Activated CD4-positive, alpha-beta memory T cell treated with anti-CD3 and anti-CD28 coated beads, Interleukin-2, amount 10 ng/mL, durations not matched to agents 7 days and 5 days (primary cell): ENCODE results near the gene GDPD4. TPM values are rescaled to one million over a fixed set of nuclear protein-coding genes. Genes with fewer than 3 reads are reported as not detected.
"Not testable (repeated sequence)": the region's sequence is repeated elsewhere in the genome, so short reads cannot be mapped to it uniquely, and the experiment has no call there.

Source experiments
- CTCF ChIA-PET: fragments of 350-600 bp; sonication (Branson Sonifier 250); formaldehyde crosslinking; loops from one replicate; lab custom pipeline; 2021; ENCODE audit warnings: antibody characterized with exemption, inconsistent platforms; lab: Charles Lee
- POLR2A ChIA-PET: fragments of 350-600 bp; sonication (Branson Sonifier 250); formaldehyde crosslinking; loops from one replicate; lab custom pipeline; 2021; ENCODE audit warnings: antibody characterized with exemption; lab: Charles Lee
- DNase-seq: peaks from one replicate; pipeline ENCODE4 v3.0.0-alpha.2; 2020
- H3K27ac Mint-ChIP-seq: one replicate; pipeline ENCODE4 v1.8.0; 2021; ENCODE audit warnings: mild to moderate bottlenecking, mixed read lengths
- H3K27me3 Mint-ChIP-seq: one replicate; pipeline ENCODE4 v1.8.0; 2021; ENCODE audit warnings: mixed read lengths
- H3K36me3 Mint-ChIP-seq: one replicate; pipeline ENCODE4 v1.8.0; 2021; ENCODE audit warnings: low read depth, mixed read lengths
- H3K4me1 Mint-ChIP-seq: one replicate; pipeline ENCODE4 v1.8.0; 2021; ENCODE audit warnings: mixed read lengths
- H3K4me3 Mint-ChIP-seq: one replicate; pipeline ENCODE4 v1.8.0; 2021; ENCODE audit warnings: mild to moderate bottlenecking, mixed read lengths
- H3K9me3 Mint-ChIP-seq: one replicate; pipeline ENCODE4 v1.8.0; 2021; ENCODE audit warnings: mixed read lengths
- total RNA-seq, 2 experiments: library from RNA; stranded (reverse); gene quantifications; one replicate each; pipeline ENCODE4 v1.2.3, GENCODE V29; 2021

GDPD4 gene
- total RNA-seq, 2 experiments from 2014 or later: not detected

DNA sequence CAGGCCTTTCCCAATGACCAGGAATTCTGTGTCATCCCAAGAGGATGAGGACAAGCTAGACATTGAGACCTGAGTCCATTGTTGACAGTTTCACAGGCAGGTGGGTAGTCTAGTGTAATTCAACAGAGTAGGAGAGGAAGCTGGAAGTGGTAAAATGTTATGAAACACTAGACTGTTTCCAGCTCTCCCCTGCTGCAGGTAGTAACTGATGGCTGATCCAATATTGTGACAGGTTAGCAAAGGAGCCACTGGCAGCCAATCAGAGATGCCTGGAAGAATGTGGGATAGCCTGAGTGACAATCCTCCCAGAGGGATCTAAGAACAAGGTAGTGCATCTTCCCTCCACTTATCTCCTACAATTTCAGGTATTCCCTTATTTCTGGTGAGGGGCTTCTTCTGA lies 10.6 kb upstream of the GDPD4 start:
- no peaks in the 10 kb centered on the region for H3K9me3 Mint-ChIP-seq
- CTCF ChIA-PET: no interaction called here
- H3K4me1 Mint-ChIP-seq: no peaks in the 10 kb centered on the region
- DNase-seq: no peak
- POLR2A ChIA-PET: no interaction called here
- H3K4me3 Mint-ChIP-seq: no peak overlapping the region
- H3K27me3 Mint-ChIP-seq: peaks cover 14% of the 10 kb centered on the region
- no peak overlapping the region for H3K27ac Mint-ChIP-seq
- no peaks in the 10 kb centered on the region for H3K36me3 Mint-ChIP-seq

GRCh38 chr11:77311701-77312100 lies 10.2 kb upstream of the GDPD4 start:
- no peaks in the 10 kb centered on the region for H3K36me3 Mint-ChIP-seq
- ChIA-PET CTCF (no interaction called here), POLR2A (no interaction called here)
- no peaks in the 10 kb centered on the region for H3K4me1 Mint-ChIP-seq
- H3K27me3 Mint-ChIP-seq: peaks cover 14% of the 10 kb centered on the region
- no peaks in the 10 kb centered on the region for H3K9me3 Mint-ChIP-seq
- no peak overlapping the region for H3K27ac Mint-ChIP-seq
- DNase-seq: no peak
- no peak overlapping the region for H3K4me3 Mint-ChIP-seq

- H3K36me3 Mint-ChIP-seq: no peaks in the 10 kb centered on the region
- H3K27me3 Mint-ChIP-seq: peaks cover 11% of the 10 kb centered on the region
- no peak overlapping the region for H3K4me3 Mint-ChIP-seq
- no peaks in the 10 kb centered on the region for H3K9me3 Mint-ChIP-seq
- H3K27ac Mint-ChIP-seq: no peak overlapping the region
- H3K4me1 Mint-ChIP-seq: no peaks in the 10 kb centered on the region
- ChIA-PET CTCF (no interaction called here), POLR2A (no interaction called here)
- no peak for DNase-seq
Measured at GRCh38 chr11:77310721-77311120, 9.2 kb upstream of the GDPD4 start.

DNA sequence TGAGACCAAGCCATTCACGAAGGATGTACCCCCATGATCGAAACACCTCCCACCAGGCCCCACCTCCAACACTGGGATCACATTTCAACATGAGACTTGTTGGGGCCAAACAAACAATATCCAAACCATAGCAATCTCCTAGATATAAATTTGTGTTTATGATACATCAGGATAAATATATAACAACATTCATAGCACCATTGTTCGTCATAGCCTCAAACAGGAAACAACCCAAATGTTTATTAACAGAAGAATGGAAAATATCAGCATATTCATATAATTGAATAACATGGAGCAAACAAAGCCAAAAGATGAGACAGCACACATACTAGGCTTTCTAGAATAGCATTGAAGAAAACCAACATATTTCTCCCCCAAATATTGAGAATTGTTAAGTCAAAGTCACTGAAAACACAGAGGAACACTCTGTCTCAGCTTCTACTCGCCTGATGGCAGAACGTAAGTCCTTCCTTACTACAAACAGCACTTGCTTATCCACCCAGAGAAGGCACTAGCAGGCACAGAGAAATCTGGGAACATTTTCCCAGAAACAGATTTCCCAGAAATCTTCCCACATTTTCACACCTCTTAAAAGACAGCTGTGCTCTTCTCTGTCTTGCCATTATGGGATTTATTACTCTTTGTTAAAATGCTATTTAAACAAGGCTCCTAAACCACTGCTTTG lies 8.1 kb upstream of the GDPD4 start:
- CTCF ChIA-PET: interaction anchor here (0.5 kb wide), 1 partner anchor 15 kb away, joined by 3 read pairs; no protein-coding TSS in a partner anchor
- Mint-ChIP-seq H3K4me1 (no peaks in the 10 kb centered on the region), H3K4me3 (no peak overlapping the region), H3K27me3 (peaks cover 8% of the 10 kb centered on the region), H3K36me3 (no peaks in the 10 kb centered on the region), H3K9me3 (no peaks in the 10 kb centered on the region), H3K27ac (no peak overlapping the region)
- no peak for DNase-seq
- POLR2A ChIA-PET: no interaction called here

DNA sequence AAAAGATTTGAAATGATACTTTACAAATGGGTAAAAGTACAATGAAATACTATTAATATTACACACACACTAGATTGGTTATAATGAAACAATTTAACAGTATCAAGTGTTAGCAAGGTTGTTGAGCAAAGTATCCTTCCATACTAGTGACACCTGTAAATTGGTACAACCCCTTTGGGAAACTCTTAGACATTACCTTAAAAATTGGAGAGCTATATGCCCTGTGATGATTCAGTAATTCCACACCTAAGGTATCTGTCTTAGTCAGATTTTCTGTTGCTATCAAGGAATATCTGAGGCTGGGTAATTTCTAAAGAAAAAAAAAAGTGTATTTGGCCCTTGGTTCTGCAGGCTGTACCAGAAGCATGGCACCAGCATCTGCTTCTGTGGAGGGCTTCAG lies 7.4 kb upstream of the GDPD4 start:
- no peak for DNase-seq
- H3K4me3 Mint-ChIP-seq: no peak overlapping the region
- no peaks in the 10 kb centered on the region for H3K4me1 Mint-ChIP-seq
- no peaks in the 10 kb centered on the region for H3K9me3 Mint-ChIP-seq
- H3K27me3 Mint-ChIP-seq: peaks cover 8% of the 10 kb centered on the region
- CTCF ChIA-PET: no interaction called here
- POLR2A ChIA-PET: no interaction called here
- H3K36me3 Mint-ChIP-seq: no peaks in the 10 kb centered on the region
- no peak overlapping the region for H3K27ac Mint-ChIP-seq

- no peaks in the 10 kb centered on the region for H3K36me3 Mint-ChIP-seq
- H3K9me3 Mint-ChIP-seq: no peaks in the 10 kb centered on the region
- ChIA-PET CTCF (no interaction called here), POLR2A (no interaction called here)
- H3K4me3 Mint-ChIP-seq: no peak overlapping the region
- H3K27me3 Mint-ChIP-seq: peaks cover 21% of the 10 kb centered on the region
- DNase-seq: no peak
- H3K4me1 Mint-ChIP-seq: peaks cover 5% of the 10 kb centered on the region
- H3K27ac Mint-ChIP-seq: no peak overlapping the region
Measured at GRCh38 chr11:77303328-77303727, 1.8 kb upstream of the GDPD4 start.

GRCh38 chr11:77302752-77303151 lies 1.3 kb upstream of the GDPD4 start:
- no peaks in the 10 kb centered on the region for H3K9me3 Mint-ChIP-seq
- peaks cover 17% of the 10 kb centered on the region for H3K27me3 Mint-ChIP-seq
- no peak overlapping the region for H3K4me3 Mint-ChIP-seq
- no peaks in the 10 kb centered on the region for H3K36me3 Mint-ChIP-seq
- peaks cover 5% of the 10 kb centered on the region for H3K4me1 Mint-ChIP-seq
- DNase-seq: no peak
- no peak overlapping the region for H3K27ac Mint-ChIP-seq
- CTCF ChIA-PET: no interaction called here
- POLR2A ChIA-PET: no interaction called here

GRCh38 chr11:77300695-77301094 lies 791 bp downstream of the GDPD4 start:
- CTCF ChIA-PET: no interaction called here
- H3K27ac Mint-ChIP-seq: no peak overlapping the region
- no peak for DNase-seq
- no peak overlapping the region for H3K4me3 Mint-ChIP-seq
- H3K27me3 Mint-ChIP-seq: peaks cover 13% of the 10 kb centered on the region
- no peaks in the 10 kb centered on the region for H3K9me3 Mint-ChIP-seq
- peaks cover 5% of the 10 kb centered on the region for H3K4me1 Mint-ChIP-seq
- H3K36me3 Mint-ChIP-seq: no peaks in the 10 kb centered on the region
- POLR2A ChIA-PET: no interaction called here

DNA sequence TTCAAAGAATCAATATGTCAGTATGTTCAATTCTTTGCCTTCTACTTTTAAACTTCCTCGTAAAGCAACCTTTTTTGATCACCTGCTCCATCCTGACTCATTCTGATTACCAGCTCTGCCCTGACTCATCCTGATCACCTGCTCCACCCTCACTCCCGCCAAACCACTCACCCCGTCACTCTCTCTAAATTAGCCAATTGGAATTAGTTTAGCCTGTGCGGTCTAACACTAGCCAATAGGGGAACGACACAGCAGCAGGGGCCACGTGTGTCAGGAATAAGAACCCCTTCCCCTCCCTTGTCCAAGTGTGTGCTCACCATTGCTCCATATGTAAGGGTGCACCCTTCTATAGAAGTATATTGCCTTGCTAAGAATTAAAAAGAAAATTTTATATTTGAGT lies 1.5 kb downstream of the GDPD4 start:
- H3K36me3 Mint-ChIP-seq, H3K27ac Mint-ChIP-seq, POLR2A ChIA-PET, DNase-seq, CTCF ChIA-PET, H3K9me3 Mint-ChIP-seq, H3K4me3 Mint-ChIP-seq, H3K4me1 Mint-ChIP-seq: not testable (repeated sequence)
- peaks cover 13% of the 10 kb centered on the region for H3K27me3 Mint-ChIP-seq

DNA sequence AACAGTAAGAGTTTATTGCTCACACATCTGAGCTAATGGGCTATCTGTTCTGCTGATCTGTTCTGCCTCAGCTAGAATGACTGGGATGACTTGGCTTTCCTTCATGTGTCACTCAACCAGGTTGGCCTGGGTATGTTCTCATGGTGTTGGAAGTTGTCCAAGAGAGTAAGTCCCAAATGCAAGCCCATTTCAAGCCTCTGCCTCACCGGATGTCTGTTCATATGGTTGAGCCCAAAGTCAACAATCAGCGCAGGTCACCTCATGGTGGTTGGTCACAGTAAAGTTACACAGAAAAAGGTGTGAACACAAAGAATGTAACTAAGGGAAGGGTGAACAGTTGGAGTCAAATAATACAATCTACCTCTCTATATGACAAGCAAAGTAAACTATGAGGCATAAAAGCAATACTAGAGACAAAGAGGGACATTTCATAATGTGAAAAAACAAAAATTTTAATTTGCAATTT lies 1.9 kb downstream of the GDPD4 start:
- Mint-ChIP-seq H3K4me1 (peaks cover 5% of the 10 kb centered on the region), H3K4me3 (no peak overlapping the region), H3K27ac (no peak overlapping the region), H3K9me3 (no peaks in the 10 kb centered on the region), H3K36me3 (no peaks in the 10 kb centered on the region), H3K27me3 (peaks cover 14% of the 10 kb centered on the region)
- ChIA-PET POLR2A (no interaction called here), CTCF (no interaction called here)
- DNase-seq: no peak

DNA sequence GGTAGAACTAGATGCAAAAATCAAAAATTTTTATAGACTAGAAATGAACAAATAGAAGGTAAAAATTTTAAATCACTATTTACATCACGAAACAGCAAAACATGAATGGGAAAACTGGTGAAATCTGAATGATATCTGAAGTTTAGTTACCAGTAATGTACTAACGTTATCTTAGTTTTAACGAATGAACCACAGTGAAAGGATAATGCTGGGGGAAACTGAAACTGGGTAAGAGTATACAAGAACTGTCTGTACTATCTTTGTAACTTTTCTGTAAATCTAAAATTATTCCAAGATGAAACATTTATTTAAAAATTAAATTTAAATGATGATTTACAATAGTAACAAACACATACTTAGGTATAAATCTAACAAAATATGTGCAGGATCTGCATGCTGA lies 7.4 kb downstream of the GDPD4 start:
- no peaks in the 10 kb centered on the region for H3K36me3 Mint-ChIP-seq
- peaks cover 2% of the 10 kb centered on the region for H3K4me1 Mint-ChIP-seq
- H3K27me3 Mint-ChIP-seq: peaks cover 22% of the 10 kb centered on the region

GRCh38 chr11:77289737-77290136 lies 11.7 kb downstream of the GDPD4 start:
- ChIA-PET POLR2A (no interaction called here), CTCF (no interaction called here)
- DNase-seq: no peak
- Mint-ChIP-seq H3K4me1 (peaks cover 2% of the 10 kb centered on the region), H3K9me3 (no peaks in the 10 kb centered on the region), H3K27me3 (peaks cover 45% of the 10 kb centered on the region), H3K4me3 (no peak overlapping the region), H3K27ac (no peak overlapping the region), H3K36me3 (no peaks in the 10 kb centered on the region)

More for the DNA sequence above, 7.4 kb downstream of the GDPD4 start:
- DNase-seq: no peak
- ChIA-PET POLR2A (no interaction called here), CTCF (interaction anchor here (0.7 kb wide), 1 partner anchor 94 kb away, joined by 3 read pairs; no protein-coding TSS in a partner anchor)
- no peaks in the 10 kb centered on the region for H3K9me3 Mint-ChIP-seq
- H3K27ac Mint-ChIP-seq: no peak overlapping the region
- no peak overlapping the region for H3K4me3 Mint-ChIP-seq

- H3K9me3 Mint-ChIP-seq: no peaks in the 10 kb centered on the region
- ChIA-PET CTCF (no interaction called here), POLR2A (no interaction called here)
- H3K27me3 Mint-ChIP-seq: peaks cover 49% of the 10 kb centered on the region
- H3K36me3 Mint-ChIP-seq: no peaks in the 10 kb centered on the region
- H3K27ac Mint-ChIP-seq: no peak overlapping the region
- no peaks in the 10 kb centered on the region for H3K4me1 Mint-ChIP-seq
- DNase-seq: no peak
- H3K4me3 Mint-ChIP-seq: no peak overlapping the region
Measured at GRCh38 chr11:77287615-77288273, 13.7 kb downstream of the GDPD4 start.

DNA sequence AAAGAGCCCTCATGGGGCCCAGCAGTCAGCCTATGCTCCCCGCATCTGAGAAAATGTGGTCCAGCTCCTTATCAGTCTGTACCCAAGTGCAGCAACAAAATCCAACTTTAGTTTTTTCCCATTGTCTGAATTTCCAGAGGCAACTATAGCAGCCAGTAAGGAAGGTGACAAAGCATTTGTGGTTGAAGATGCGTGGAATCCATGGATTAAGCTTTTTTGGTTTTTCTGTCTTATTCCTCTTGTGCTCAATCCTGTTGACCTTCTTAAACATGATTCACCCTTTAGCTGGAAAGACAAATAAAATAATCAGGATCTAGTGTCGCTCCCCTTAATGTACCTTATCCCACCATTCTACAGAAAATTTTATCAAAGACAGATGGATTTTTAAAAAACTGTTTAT lies 14.3 kb downstream of the GDPD4 start:
- CTCF ChIA-PET: no interaction called here
- Mint-ChIP-seq H3K4me3 (no peak overlapping the region), H3K27me3 (peaks cover 45% of the 10 kb centered on the region), H3K27ac (no peak overlapping the region), H3K36me3 (no peaks in the 10 kb centered on the region), H3K9me3 (no peaks in the 10 kb centered on the region), H3K4me1 (no peaks in the 10 kb centered on the region)
- DNase-seq: no peak
- POLR2A ChIA-PET: no interaction called here
